COR-L47 (cell line): ENCODE data around the gene ADGRV1.
"Not testable (repeated sequence)": the region's sequence is repeated elsewhere in the genome, so short reads cannot be mapped to it uniquely, and the experiment has no call there.

Experiments used
- DNase-seq: peaks from one replicate; lab custom pipeline; 2025; lab: John Stamatoyannopoulos, UW

ADGRV1 gene

DNA sequence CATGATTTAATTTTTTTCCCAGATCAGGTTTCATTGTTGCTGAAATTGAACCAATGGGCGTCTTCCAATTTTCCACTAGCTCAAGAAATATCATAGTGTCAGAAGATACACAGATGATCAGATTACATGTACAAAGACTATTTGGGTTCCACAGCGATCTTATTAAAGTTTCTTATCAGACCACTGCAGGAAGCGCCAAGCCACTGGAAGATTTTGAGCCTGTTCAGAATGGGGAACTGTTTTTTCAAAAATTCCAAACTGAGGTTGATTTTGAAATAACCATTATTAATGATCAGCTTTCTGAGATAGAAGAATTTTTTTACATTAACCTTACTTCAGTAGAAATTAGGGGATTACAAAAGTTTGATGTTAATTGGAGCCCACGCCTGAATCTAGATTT lies 251.6 kb downstream of the ADGRV1 start:
- DNase-seq: no peak

DNA sequence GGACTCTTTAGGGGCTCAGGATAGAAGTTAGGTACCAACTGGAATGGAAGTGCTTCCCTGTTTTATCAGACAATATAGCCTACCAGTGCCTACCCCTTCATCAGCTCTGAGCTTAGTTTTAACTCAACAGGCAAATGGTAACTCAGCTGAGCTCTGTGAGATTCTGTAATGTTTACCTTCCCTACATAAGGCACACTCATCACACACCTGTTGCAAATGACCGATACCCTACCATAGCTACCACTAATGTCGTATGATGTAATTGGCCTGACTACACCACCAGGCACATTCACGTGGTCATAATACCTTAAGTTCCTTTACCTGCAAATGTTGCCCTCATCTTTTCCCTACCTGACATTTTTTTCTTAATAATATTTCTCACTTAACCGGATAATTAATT lies 254.8 kb downstream of the ADGRV1 start:
- no peak for DNase-seq

DNA sequence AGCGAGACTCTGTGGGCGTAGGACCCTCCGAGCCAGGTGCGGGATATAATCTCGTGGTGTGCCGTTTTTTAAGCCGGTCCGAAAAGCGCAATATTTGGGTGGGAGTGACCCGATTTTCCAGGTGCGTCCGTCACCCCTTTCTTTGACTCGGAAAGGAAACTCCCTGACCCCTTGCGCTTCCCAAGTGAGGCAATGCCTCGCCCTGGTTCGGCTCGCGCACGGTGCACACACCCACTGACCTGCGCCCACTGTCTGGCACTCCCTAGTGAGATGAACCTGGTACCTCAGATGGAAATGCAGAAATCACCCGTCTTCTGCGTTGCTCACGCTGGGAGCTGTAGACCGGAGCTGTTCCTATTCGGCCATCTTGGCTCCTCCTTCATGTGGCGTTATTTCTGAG lies 263.5 kb downstream of the ADGRV1 start:
- not testable (repeated sequence) for DNase-seq

DNA sequence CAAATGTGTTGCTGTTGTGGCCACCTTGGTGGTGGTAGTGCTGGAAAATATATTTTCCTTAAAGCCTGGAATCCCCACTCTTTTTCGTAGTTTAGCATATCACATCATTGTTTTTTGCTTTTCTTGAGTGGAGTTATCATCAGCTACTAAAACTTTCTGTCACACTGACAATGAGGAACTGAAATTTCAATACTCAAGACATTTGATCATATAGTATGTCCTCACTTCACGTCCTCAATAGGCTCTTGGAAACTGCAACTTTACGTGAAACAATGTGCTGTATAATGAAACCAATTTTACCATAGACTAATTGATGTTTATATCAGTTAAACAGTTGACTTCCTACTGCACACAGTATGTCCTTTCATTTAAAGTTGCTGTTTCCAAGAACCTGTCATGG lies 265.8 kb downstream of the ADGRV1 start:
- no peak for DNase-seq

DNA sequence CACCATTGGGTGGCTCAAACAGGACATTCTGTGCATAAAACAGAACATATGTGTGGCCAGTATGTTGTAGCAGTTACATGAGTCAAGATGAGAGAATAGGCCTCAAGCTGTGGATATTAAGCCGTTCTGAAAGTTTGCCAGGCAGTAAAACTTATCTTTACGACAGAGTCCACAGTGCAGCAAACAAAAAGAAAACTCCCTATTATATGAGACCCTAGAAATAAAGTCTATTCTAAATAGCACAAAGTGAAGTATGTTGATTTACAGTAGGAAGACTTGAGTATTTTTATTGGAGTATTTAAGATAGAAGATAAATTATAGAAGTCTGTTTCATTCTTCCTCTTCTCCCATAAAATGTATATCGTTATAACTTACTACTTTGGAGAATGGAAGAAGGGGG lies 271.5 kb downstream of the ADGRV1 start:
- no peak for DNase-seq

DNA sequence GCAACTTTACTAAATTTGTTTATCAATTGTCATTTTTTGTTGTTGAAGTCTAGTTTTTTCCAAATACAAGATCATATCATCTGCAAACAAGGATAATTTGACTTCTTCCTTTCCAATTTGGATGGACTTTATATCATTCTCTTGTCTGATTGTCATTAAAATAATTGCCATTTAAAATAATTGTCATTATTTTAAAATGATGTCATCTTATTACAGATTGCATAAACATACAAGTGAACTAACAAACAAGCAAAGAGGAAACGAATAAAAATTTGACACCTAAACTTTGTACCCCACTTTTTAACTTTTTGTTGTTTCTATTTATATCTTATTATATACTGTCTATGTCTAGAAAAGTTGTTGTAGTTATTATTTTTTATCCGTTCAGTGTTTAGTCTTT lies 275.2 kb downstream of the ADGRV1 start:
- no peak for DNase-seq

DNA sequence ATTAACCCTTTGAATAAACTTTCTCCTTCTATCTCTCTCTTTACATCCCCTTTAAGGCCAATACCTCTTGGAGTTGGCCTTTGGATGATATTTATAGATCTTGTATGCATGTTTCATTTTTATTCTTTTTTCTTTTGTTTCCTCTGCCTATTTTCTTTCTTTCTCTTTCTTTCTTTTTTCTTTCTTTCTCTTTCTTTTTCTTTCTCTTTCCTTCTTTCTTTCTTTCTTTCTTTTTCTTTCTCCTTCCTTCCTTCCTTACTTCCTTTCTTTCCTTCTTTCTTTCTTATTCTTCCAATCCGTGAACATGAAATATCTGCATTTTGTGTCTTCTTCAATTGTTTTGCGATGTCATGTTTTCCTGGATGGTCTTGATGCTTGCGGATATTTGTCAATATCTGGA lies 276.1 kb downstream of the ADGRV1 start:
- DNase-seq: no peak

DNA sequence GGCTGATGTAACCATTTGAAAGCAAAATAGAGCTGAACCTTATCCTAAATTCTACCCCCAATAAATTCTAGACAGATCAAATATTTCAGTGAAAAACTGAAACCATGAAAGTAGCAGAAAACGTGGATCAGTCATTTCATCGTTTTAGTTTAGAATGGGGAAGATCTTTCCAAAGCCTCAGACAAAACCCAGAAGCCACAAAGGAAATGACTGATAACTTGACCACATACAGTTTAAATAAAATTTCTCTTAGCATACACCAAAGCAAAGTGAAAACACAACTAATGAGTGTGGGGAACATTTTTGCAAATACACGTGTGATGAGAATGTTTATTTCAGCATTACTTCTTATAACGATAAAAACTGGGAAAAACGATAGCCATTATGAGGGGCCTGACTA lies 284.8 kb downstream of the ADGRV1 start:
- DNase-seq: no peak

DNA sequence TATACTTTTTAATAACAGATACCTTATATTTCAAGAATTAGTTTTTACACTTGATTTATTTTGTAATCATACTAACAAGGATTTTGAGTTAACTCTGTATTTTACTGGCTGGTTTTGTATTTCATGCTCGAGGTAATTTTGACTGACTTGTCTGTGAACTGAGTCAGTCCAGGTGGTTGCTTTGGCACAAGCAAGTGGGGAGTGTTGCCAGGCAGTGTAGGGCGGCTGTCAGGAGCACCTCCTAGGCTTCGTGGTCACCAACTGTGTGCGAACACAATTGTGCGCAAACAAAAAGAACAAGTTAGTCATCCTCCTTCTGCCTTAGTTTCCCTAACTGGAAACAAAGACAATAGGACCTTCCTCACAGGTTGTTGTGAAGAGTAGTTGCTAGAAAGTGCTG lies 286.3 kb downstream of the ADGRV1 start:
- no peak for DNase-seq

DNA sequence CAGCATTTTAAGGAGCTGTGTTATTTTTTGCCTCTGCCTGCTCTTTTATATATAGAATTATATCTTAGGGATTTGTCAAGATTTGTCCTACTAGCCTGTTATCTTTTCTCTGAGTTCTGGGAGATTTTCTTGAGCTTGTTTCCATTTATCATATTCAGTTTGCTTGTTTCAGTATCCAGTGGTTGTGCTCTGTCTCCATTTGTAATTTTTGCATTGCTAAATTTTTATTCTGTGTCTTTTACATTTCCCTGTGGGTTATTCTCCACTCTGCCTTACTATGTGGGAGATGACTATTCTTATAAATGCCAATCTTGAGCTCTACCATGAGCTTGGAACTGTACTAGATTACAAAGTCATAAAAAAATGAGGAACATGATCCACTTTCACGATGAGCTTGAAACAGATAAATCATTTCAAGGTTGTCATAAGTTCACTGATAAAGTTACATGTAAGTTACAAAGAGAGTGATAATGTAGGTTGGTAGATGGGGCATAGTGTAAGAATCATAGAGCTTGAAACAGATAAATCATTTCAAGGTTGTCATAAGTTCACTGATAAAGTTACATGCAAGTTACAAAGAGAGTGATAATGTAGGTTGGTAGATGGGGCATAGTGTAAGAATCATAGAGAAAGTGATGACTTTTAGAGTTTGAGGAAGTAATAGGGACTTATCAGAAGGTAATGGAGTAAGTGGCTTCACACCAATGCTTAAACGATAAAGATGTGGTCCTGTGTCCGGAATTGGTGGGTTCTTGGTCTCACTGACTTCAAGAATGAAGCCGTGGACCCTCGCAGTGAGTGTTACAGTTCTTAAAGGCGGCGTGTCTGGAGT lies 287.3 kb downstream of the ADGRV1 start:
- DNase-seq: no peak

DNA sequence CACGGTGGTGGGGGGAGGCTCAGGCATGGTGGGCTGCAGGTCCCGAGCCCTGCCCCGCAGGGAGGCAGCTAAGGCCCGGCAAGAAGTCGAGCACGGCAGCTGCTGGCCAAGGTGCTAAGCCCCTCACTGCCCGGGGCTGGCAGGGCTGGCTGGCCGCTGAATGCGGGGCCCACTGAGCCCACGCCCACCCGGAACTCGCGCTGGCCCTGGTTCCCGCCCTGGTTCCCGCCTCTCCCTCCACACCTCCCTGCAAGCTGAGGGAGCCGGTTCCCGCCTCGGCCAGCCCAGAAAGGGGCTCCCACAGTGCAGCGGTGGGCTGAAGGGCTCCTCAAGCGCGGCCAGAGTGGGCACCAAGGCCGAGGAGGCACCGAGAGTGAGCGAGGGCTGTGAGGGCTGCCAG lies 289.0 kb downstream of the ADGRV1 start:
- not testable (repeated sequence) for DNase-seq

DNA sequence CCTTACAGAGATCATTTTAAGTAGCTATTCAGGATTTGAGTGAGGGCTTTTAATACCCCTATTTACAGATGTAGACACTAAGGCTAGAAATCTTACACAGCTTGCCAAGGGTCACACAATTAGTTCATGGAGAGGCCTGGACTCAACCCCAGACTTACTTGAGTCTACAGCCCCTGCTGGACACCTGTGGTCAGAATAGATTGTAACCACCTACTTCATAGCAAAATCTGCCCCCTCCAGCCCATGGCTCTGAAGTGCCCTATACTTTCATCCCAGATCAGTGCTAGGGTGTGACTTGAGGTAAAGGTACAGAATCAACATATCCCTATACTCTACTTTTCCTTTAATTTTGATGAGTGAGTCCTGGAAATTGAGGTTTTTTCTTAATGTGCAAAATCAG lies 291.3 kb downstream of the ADGRV1 start:
- no peak for DNase-seq

DNA sequence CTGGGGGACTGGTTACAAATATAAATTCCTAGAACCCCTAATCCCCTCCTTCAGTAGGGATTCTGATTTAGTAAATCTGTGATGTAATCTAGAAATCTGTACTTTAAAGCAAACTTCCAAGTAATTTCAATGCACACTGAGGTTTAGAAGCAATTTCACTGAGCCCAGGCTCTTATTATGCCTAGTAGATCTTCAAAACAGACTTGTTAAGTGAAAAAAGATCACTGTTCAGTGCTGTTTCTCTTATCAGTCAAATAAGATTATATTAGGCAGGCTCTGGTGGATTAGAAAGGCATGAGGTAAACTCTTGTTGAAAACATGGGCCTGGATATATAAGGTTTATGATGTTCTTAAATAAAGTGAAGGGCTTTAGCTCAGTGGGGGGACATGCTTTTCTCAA lies 293.9 kb downstream of the ADGRV1 start:
- no peak for DNase-seq

DNA sequence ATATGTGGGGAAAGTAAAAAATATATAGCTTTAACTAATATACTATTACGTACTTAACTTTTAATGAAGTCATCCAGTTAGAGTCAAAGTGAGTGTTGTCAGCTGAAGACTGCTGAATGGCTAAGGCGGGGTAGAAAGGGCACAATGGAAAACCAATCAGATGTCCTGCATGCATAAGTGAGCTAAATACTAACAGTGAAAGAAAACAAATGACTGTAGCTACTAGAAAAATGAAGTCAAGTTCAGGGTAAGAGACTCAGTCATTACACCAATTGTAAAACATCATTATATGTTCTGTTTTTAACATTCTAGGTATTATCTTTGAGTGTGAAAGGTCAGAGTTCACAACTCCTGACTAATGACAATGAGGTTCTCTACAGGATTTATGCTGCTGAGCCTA lies 295.2 kb downstream of the ADGRV1 start:
- DNase-seq: no peak

DNA sequence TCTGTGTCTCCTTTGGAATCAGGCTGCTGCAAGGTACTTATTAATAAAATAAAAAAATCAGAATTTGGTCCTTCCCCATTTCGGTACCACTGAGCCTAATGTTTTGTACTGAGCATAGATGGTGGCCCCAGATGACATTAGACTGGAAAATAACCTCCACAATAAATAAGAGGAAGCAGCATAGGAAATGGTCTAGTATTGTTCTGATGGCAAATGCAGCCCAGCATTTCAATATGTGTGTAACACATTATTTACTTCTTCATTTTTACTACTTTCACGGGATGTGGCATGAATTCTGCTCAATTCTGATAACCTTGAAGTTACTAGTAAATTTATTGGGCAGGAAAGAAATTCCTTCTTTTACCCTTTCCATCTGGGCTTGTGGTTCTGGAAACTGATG lies 295.6 kb downstream of the ADGRV1 start:
- DNase-seq: no peak

DNA sequence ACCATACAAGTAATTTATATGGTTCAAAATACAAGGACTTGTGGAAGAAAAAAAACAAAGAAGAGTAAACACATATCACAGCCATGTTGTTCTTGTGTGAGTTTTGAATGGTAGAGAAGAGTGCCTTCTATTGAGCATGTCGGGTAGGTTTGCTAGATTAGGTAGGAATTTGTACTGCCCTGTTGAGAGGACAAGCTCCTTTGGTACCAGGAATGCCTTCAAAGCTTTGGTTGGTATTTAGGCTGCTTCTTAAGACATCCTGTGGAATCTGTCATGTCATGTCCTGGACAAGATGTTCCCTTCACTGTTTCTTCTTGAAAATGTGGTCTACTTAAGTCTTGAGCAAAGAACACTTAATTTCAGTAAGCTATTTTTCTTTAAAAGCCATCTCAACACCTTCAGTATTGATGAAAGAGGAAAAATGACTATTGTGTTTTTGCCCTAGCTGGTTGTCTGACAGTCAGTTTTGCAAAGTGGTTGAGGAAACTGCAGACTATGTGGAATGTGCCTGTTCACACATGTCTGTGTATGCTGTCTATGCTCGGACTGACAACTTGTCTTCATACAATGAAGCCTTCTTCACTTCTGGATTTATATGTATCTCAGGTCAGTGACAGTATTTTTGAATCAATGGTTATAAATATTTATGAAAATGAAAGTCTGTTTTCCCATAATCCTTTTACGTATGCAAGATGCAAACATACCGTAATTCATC lies 296.9 kb downstream of the ADGRV1 start:
- DNase-seq: no peak

DNA sequence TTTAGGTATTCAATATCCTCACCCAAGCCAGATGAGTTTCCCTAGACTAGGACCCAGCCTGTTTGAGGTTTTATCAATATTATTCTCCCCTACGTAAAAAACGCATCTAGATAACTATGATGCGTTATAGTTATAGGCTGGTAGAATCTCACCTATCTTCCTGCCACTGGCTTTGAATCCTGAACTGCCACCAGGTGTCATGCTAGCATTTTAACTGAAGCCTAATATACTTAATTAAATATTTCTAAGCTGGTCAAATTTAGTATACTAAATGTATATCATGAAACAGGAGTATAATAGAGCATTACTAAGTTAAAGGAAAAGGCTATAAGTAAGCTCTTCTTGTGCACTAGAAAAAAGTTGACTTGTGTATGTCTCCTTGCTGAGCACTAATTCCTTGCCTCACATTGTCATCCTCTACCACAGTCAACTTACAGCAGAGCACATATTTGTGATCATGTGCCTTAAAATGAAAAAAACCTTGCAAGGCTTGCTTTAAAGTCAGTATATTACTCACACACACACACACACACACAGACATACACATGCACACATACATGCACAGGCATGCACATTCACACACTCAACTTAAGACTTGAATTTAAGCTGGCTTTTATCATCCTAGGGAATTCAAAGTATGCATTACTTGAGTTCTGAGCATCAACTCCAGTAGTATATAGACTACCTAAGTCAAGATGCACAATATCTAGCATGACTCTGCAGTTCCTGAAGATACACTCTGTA lies 303.4 kb downstream of the ADGRV1 start:
- DNase-seq: no peak

DNA sequence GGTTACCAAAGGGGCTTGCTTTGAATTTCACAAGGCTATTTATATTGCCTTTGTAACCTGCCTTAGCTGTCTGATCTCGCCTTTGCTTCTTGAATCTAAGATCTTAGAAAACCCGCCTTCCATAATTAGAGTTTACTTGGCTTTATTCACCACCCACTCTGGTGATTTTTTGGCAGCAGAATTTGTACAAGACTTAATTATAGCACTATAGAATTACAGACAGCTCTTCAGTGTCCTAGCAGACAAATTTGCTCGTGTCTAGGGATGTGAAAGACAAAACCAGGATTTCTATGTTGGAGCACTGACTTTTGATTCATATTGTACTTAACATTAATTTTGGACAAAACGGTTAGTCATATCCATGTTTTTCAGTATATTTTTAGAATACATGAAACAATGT lies 306.6 kb downstream of the ADGRV1 start:
- DNase-seq: peak; percentile 22

DNA sequence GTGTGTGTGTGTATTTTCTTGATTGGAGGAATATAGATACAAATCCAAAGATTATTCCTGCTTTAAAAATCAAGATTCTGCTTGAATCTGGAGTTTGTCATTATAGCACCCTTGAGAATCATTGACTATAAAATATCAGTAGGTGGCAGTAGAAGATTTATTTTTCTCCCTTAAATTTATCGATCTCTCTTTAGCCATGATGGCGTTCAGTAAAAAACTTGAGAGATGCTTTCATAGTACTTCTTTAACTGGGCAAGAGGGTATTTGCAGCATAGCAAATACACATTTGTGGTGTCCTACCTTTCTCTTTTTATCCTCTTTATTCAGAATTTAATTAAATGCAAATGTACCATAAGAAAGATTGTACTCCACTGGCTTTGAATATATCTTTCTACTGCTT lies 307.7 kb downstream of the ADGRV1 start:
- DNase-seq: peak; percentile 18

DNA sequence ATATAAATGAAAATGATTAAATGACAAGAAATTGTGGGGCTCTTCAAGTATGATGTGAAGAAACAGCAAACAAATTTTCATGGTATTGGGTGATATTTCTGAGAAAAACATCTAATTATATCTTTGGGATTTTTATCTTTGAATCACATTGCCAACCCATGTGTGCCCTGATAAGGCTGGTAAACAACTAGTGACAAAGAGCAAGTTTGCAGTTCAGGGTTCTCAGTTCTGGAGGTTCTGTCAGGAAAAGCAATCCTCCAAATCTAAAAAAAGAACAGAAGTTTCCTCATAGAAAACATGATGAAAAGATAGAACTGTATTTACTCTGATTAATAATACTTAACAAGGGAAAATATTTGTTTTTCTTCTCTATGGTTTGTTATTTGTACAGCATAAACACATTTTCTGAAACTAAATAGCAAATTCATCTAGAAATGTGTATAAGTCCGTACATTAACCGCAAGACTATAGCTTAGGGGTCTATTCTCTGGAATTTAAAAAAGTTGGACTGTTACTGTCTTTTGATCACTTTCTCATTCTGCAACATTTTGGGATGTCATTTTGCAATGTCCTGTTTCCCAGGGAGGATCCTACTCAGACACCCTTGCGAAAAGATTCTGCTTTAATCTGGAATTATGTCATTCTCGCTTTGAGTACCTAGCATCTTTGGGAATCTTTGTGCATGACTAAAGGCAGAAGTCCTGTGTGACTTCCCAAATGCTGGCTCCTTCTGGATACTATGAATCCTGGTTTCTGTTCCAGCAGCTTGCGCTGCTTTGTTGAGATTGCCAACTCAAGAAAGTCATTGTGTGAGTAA lies 308.5 kb downstream of the ADGRV1 start:
- no peak for DNase-seq

DNA sequence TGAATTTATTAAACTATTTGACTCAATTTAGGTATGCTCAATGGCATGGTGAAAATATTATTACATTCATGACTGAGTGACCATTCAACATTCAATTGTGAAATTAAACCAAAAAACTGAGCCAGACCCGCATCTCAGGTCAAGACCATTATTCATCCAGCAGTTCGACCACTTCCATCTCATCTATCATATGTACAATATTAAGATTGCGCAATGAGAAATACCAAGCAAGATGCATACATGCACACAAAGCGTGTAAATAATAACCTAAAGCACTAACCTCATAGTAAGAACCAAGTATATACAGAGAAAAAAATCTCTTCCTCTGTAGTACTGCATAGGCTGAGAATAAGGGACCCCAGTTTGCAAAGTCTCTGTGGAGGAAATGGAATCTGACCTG lies 310.2 kb downstream of the ADGRV1 start:
- no peak for DNase-seq

DNA sequence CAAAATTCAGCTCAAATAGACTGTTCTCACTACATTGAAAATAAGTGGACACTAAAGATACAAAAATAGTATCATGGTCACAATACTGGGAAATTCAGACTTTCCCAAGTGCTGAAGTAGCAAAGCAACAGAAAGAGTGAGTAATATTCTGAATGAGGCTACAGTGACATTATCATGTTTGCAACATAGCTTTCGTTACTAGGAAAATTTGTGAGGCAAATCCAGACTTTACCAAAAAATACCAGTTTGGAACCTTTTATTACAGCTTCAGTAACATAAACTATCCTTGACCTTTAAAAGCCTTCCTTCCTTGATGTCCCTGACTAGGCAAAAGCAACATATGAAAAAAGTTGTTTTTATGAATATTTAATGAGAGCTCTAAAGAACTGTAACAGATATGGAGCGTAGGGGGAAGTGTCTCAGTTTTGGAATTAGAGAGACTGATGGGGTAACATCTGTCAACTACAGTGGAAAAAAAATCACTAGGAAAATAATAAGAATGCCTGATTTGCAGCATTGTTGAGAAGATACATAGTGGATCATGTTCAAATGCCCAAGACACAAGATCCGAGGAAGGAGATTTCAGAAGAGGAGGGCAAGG lies 312.9 kb downstream of the ADGRV1 start:
- no peak for DNase-seq
